ENCODE data around the gene POM121C.
"Not testable (repeated sequence)": the region's sequence is repeated elsewhere in the genome, so short reads cannot be mapped to it uniquely, and the experiment has no call there.

The POM121C gene

GRCh38 chr7:75395329-75395728, 90.8 kb downstream of the POM121C start, which contains the start of gene TRIM73:
Gene TRIM73, plus strand, starts transcription at chr7:75395629. Its CDS starts 3,305 bp downstream, at chr7:75398934.
- DNase-seq (ENCODE audit: low read depth in 2 of 2): not testable (repeated sequence)

DNA sequence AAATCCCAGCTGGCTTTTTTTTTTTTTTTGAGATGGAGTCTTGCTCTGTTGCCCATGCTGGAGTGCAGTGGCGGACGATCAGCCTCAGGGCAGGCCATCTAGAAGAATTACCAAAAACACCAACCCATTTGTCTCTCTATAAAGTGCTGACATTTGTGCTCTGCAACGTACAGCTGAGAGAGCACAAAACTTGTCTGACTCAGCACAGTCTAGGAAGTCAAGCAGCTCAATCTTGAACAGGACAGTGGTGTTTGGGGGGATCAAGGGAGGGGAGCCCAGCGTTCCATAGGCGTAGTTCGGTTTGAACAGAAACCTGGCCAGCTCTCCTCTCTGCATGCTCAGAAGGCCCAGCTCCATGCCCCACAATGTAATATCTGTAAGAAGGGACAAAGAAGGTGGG, 92.9 kb downstream of the POM121C start:
- not testable (repeated sequence) for DNase-seq (ENCODE audit: low read depth in 2 of 2)

DNA sequence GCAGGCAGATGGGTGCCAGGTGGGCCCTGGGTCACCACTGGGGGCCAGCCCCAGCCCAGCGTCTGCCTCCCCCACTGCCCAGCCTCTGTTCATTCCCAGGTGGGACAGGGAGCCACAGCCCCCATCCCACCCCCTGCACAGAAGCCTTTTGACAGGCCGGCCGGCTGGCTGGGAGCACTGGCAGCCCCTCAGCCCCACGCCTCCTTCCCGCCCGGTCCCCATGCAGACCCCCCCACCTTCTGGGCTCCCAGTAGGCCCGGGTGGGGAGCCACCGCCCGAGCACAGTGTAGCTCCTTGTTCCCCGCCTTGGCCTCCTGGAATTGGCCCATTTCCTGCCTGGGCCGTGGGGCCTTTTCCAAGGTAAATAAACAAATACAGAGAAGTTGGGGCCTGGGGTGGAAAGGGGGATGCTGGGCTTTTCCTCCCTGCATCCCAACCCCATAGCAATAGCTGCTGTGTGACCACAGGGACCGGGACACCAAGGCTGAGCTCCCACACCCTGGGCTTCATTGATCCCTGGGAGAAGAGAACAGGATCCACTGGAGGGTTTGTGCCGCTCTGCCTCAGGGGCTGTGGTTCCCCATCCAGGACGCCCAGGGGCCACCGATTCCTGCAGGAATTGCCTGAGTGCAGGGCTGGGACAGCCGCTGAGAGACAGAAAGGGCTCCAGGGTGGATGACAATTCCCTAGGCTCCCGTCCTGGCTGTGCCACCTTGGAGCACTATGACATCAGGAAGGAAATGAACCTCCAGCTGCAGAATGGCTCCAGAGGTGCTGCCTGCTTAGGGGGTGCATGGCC, 111.4 kb downstream of the POM121C start:
- DNase-seq (ENCODE audit: low read depth in 2 of 2): not testable (repeated sequence)

GRCh38 chr7:75374144-75374518, 112.0 kb downstream of the POM121C start:
- not testable (repeated sequence) for DNase-seq (ENCODE audit: low read depth in 2 of 2)

DNA sequence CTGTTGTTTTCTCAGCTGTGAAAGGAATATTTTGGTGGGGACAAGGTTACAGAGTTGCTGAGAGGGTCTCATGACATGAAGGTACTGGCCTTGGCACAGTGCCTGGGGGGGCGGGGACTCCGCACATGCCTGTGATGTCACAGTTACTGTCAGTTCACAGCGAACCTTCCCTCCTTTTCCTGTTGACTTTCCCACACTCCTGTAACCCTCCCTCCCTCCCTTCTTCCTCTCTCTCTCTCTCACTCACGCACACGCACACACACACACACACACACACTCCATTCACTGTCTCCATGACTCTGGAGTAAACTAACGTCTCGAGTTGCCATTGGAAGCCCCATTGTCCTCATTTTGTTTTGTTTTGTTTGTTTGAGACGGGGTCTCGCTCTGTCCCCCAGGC, 118.8 kb downstream of the POM121C start:
- DNase-seq (ENCODE audit: low read depth in 2 of 2): not testable (repeated sequence)
